CD4-positive, alpha-beta T cell treated with Interleukin-4 for 4 hours (primary cell): ENCODE data around the gene USP9X.
A peak's percentile ranks its signal among the peaks of the same experiment; 100 is the strongest.
"Not testable (repeated sequence)": the region's sequence is repeated elsewhere in the genome, so short reads cannot be mapped to it uniquely, and the experiment has no call there.

ENCODE experiments used
- DNase-seq: peaks from one replicate; pipeline ENCODE4 v3.0.0-alpha.2; 2020

Gene USP9X

DNA sequence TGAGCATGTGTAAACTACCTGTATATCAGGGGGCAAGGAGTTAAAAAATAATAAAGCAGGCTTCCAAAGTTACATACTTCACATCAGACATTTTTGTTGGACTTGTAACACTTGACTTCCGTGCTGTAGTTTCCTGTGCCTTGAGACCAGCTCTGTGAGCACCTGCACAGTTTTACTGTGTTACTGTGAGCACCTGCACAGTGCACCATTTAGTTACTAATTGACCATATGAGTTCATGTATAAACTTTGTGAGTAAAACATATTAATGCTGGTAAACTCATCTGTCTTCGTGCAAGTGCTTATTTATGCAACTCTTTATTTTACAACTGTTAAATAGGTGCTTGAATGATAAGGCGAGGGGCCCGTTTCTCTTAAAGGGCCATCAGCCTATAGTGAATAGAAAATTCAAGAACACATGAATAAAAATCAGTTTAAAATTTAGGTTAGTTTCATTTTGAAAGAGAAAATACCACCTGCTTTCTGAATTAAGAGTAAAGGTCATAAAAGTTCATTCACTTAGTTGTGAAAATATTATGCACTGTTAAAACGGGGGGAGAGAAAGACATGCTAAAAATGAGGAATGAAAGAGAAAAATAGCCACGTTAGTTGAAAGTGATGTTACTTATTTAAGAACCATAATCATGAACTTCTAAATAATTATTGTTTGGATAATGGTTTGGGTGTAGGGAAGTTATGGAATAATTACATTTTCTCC is 42.4 kb downstream of the USP9X start:
- DNase-seq: no peak

DNA sequence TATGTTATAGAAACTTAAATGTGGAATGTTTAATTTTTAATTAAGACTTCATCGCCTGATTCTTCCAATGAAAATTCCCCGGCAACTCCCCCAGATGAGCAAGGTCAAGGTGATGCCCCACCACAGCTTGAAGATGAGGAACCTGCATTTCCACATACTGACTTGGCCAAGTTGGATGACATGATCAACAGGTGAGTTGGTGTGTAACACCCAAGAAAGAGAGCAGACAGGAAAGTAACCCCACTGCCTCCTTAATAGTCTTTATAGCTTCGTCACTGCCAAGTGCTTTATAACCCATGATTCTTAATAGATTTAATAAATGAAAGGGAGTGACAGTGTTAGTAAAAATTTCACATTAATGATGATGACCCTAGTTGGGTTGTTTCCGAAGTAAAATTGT is 43.7 kb downstream of the USP9X start:
- no peak for DNase-seq

- DNase-seq: no peak
Measured at GRCh38 chrX:41131766-41132165, 46.5 kb downstream of the USP9X start.

GRCh38 chrX:41133551-41133950 is 48.3 kb downstream of the USP9X start:
- DNase-seq: no peak

DNA sequence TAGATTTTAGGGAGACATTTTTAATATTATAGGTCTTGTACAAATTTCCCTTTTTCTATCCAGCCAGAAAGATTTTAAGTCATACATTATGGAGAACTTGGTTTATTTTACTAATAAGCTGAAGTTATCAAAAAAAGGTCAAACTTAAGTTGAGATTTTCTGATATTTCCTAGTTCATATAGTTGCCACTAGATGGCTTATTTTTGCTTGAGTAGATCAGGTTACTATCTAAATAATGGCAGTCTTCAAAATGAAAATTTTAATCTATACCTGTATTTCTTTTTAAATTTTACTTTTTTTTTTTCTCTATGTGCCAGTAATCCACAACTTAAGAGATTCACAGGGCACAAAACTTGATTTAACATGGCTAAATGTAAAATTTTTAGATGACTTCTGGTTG is 52.3 kb downstream of the USP9X start:
- DNase-seq: no peak

DNA sequence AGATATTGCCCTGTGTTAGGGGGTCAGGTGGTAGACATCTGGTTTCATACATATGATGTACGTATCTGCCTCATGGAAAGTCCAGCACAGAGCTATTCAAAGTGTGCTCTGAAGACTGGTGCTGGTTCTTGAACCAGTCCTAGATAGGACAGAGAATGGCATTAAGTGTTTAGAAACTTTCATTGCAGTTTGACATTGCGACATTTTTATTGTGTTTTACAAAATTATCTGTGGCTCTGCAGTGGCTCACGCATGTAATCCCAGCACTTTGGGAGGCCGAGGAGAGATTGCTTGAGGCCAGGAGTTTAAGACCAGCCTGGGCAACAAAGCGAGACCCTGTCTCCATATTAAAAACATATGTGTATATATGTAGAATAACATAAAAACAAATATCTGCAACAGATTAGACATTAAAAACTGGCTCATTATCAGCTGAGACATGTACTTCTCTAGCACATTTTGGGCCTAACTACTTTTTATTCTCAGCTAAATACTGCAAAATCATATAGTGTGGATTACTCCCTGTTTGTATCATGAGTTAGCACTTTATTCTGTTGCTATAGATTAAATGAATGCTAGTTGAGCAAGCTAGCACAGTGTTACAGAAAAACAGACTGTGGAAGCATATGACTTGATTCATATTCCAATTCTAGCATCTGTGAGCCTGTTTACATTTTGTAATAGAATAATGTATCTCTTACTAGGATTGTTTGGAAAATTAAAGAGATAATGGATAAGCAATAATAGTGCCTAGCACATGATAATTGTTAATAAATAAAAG is 57.1 kb downstream of the USP9X start:
- DNase-seq: no peak

- DNase-seq: no peak
Measured at GRCh38 chrX:41144873-41145272, 59.6 kb downstream of the USP9X start.

DNA sequence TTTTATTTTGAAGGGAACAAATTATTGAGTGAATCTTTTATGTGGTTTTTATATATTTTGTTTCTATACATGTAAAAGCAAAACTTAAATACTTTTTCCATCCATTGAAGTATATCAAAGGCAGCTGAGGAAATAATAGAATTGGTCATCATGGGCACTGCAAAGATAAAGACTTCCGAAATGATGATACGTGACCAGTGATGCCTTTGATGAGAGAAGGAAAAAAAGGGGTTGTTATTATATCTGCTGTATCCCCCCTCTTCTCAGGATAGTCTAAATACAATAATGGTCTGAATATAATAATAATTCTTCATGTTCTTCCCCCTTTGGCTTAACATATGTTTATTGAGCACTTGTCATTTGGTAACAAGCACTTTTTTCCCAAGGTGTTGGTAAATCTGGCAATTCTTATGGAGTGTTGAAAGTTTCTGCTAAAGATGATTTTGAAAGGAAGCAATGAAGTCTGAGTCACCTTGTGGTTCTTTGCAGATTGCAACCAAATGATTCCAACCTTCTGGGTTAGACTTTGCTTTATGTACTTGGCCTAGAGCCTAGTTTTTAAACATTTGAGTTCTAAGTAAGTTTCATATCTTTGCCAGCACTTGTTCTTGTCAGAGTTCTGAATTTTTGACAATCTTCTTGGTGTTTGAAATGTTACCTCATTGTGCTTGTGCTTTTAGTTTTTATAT is 60.8 kb downstream of the USP9X start:
- no peak for DNase-seq

- DNase-seq: no peak
Measured at GRCh38 chrX:41148553-41148952, 63.3 kb downstream of the USP9X start.

DNA sequence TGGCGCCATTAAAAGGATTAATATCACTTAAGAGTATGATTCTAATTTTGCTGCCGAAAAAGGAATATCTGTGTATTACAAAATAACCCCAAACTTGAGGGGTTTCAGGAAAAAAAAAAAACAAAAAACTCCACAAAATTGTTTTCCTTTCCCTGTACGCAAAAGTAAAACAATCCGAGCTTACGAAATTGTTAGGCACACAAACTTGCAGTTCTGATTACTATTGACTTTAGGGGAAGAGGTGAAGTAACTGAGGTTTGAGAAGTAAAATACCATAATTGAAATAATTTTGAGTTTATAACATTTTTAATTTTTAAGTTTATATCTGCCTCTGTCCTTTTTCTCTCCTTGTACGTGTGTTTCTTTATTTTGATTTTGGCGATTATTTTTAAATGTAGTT is 64.8 kb downstream of the USP9X start:
- DNase-seq: no peak

DNA sequence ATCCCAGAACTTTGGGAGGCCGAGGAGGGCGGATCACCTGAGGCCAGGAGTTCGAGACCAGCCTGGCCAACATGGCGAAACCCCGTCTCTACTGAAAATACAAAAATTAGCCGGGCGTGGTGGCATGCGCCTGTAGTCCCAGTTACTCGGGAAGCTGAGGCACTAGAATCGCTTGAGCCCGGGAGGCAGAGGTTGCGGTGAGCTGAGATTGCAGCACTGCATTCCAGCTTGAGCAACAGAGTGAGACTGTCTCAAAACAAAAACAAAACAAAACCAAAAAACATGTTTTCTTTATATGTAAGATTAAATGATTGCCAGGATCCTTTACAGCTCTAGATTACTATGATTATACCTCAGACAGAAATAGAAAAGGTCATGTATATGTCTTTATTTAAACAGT is 66.5 kb downstream of the USP9X start:
- DNase-seq: not testable (repeated sequence)

DNA sequence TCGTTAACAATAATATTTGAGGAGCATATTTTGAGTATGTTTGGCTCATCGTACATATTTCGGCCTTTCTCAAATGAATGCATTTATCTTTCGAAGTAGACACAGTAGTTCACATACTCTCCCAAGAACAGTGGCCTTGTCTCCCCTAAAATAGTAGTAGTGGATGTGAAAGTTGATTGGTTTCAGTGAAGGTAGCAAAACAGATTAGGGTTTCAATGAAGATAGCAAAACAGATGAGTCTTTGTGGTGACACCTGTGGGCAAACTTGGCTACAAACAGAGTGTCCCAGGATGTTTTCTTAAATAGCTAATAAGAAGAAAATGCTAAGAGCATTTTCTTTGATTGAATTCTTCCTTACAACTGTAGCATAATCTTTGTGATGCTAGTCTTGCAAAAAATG is 67.0 kb downstream of the USP9X start:
- no peak for DNase-seq

DNA sequence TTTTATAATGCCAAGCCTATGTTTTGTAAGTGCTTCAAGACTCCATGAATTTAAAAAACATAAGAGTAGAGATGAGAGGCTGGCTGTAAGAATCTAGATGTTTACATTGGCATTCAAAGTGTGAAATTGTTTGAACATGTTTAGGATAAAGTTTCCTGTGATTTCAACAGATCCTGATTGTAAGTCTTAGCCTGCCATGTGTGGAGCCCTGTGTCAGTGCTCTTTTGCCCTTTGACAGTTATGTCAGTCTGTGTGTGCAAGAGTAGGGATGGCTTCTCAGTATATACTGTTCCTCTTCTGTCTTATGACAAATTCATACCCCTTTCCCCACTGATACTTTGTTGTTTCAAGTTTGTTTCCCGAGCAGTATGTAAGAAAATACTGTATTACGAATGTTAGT is 68.2 kb downstream of the USP9X start:
- no peak for DNase-seq

- no peak for DNase-seq
Measured at GRCh38 chrX:41153957-41154356, 68.7 kb downstream of the USP9X start.

- DNase-seq: no peak
Measured at GRCh38 chrX:41164449-41164848, 79.2 kb downstream of the USP9X start.

GRCh38 chrX:41167888-41168287 is 82.6 kb downstream of the USP9X start:
- DNase-seq: no peak

DNA sequence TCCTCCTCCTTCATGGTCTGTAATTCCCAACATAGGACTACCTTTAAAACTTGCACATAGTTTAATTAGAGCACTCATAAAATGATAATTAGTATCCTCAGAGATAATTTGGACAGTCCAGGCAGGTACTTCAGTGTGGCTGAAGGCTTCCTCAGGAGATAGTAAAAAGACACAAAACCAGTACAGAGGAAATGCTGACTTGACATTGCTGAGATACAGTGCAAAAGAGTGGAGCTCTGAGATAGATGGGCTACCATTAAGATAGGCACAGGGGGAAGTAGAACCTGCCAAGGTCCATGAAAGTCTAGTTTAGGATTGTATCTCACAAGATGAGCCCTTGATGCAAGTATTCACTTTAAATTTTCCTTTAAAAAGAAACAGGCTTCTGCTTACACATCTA is 91.0 kb downstream of the USP9X start:
- DNase-seq: no peak

DNA sequence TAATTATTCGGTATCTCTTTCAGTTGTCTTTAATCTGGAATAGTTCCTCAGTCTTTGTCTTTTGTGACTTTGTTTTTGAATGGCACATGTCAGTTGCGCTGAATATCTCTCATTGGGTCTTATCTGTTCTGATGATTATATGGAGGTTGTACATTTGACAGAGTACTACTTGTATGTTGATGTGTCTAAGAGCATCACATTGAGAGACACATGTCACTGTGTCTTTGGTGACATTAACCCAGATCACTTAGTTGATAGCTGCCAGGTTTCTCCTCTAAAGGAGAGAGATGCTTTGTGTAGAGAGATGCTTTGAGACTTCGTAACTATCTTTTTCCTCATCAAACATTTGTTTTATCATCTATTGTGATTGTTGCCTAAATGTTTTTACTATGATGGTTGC is 92.1 kb downstream of the USP9X start:
- no peak for DNase-seq

DNA sequence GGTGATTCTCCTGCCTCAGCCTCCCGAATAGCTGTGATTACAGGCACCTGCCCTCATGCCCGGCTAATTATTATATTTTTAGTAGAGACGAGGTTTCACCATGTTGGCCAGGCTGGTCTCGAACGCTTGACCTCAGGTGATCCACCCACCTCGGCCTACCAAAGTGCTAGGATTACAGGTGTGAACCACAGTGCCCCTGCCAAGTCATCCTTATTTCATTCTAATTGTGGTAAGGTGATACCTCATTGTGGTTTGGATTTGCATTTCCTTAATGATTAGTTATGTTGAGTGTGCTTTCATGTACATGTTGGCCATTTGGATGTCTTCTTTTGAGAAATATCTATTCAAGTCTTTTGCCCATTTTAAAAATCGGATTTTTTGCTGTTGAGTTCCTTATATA is 93.0 kb downstream of the USP9X start:
- peak; percentile 30 for DNase-seq

GRCh38 chrX:41180194-41180908 is 95.1 kb downstream of the USP9X start:
- peak; percentile 48 for DNase-seq

DNA sequence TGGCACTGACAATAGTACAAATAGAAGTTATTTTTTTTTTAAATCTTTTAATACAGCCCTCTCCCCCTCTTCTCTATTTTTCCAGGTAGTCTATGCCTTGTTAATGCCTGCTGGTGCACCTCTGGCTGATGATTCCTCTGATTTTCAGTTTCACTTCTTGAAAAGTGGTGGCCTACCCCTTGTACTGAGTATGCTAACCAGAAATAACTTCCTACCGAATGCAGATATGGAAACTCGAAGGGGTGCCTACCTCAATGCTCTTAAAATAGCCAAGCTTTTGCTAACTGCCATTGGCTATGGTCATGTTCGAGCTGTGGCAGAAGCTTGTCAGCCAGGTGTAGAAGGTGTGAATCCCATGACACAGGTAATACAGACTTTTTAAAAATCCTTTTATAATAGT is 99.1 kb downstream of the USP9X start:
- no peak for DNase-seq

DNA sequence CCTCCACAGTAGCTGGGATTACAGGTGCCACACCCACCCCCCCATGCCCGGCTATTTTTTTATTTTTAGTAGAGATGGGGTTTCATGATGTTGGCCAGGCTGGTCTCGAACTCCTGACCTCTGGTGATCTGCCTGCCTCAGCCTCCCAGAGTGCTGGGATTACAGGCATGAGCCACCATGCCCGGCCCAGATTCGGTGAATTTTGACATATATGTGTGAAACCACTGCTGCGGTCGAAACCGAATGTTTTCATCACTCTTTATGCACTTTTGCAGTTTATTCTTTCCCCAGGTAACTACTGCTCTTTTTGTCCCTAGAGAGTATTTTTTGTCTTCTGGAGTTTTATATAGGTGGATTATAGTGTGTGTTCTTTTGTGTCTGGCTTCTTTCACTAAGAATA is 101.7 kb downstream of the USP9X start:
- DNase-seq: not testable (repeated sequence)

DNA sequence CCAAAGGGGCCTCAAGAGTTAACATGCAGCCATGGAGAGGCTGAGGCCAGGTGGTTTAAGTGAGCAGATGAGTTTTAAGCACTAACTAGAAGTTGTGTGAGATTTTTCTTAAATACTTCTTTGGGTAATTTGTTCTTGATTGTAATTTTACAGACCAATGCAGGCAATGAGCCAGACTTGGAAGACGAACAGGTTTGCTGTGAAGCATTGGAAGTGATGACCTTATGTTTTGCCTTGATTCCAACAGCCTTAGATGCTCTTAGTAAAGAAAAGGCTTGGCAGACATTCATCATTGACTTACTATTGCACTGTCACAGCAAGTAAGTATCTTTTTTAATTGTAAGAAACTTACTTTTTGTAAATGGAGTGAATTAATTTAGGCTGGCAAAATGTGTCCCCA is 103.9 kb downstream of the USP9X start:
- no peak for DNase-seq
